HEK293 (cell line): ENCODE data around the gene VTA1.
A peak's percentile ranks its signal among the peaks of the same experiment; 100 is the strongest.

Experiments
- CTCF ChIA-PET: fragments of 350-600 bp; formaldehyde crosslinking; extraction: SDS; loops from one replicate; lab custom pipeline; 2021; ENCODE audit warnings: antibody characterized with exemption; lab: Yijun Ruan, JAX
- POLR2A ChIA-PET: fragments of 300-600 bp; formaldehyde crosslinking; extraction: SDS; loops from one replicate; lab custom pipeline; 2020; ENCODE audit warnings: antibody characterized with exemption, inconsistent platforms; lab: Yijun Ruan, JAX
- H3K27ac ChIP-seq: fragments of 200-500 bp; sonication (Bioruptor generic); 2 replicates; pipeline ENCODE4 v1.5.1; 2014; ENCODE audit warnings: low read depth, low read length, control low read depth, inconsistent platforms; ENCODE audit errors: extremely low read depth
- H3K36me3 ChIP-seq, 2 experiments: fragments of 200-500 bp in 1 of 2; sonication (Bioruptor generic) in 1 of 2; 1 replicate in 1 of 2; 2 replicates in 1 of 2; pipeline ENCODE4 v1.5.1; 2014 to 2017; ENCODE audit warnings: inconsistent platforms in 2 of 2, low read length in 2 of 2; ENCODE audit not compliant: control insufficient read depth in 2 of 2, insufficient read depth in 1 of 2
- H3K4me1 ChIP-seq: fragments of 200-500 bp; sonication (Bioruptor generic); 2 replicates; pipeline ENCODE4 v1.5.1; 2014; ENCODE audit warnings: mild to moderate bottlenecking, low read length, inconsistent platforms; ENCODE audit not compliant: control insufficient read depth, insufficient read depth
- H3K4me3 ChIP-seq: 2 replicates; pipeline ENCODE4 v1.5.1; 2011; ENCODE audit warnings: low read depth, mild to moderate bottlenecking, control low read depth, low read length, moderate library complexity
- H3K9me3 ChIP-seq: fragments of 200-500 bp; sonication (Bioruptor generic); 2 replicates; pipeline ENCODE4 v1.5.1; 2014; ENCODE audit warnings: low read depth, low read length, inconsistent platforms; ENCODE audit not compliant: control insufficient read depth, insufficient read depth
- BCL11B ChIP-seq: fragments of 450-650 bp; formaldehyde crosslinking; IDR thresholded peaks from 2 replicates; pipeline ENCODE4 v1.5.1; 2016; ENCODE audit warnings: low read depth, missing biosample characterization, missing genetic modification characterization
- SETDB1 ChIP-seq: IDR thresholded peaks from one replicate; pipeline ENCODE4 v1.6.1; 2017; ENCODE audit warnings: mild to moderate bottlenecking, low read length, moderate library complexity, mixed read lengths; ENCODE audit not compliant: insufficient read length
- SP2 ChIP-seq: fragments of 450-650 bp; formaldehyde crosslinking; IDR thresholded peaks from 2 replicates; pipeline ENCODE4 v1.5.1; 2016; ENCODE audit warnings: missing biosample characterization, missing genetic modification characterization
- WT1 ChIP-seq: fragments of 450-650 bp; formaldehyde crosslinking; IDR thresholded peaks from 2 replicates; pipeline ENCODE4 v1.5.1; 2016; ENCODE audit warnings: missing biosample characterization, missing genetic modification characterization
- YY1 ChIP-seq: fragments of 450-650 bp; formaldehyde crosslinking; IDR thresholded peaks from 2 replicates; pipeline ENCODE4 v1.5.1; 2018; ENCODE audit warnings: missing biosample characterization, missing genetic modification characterization
- ZBTB21 ChIP-seq: fragments of 450-650 bp; formaldehyde crosslinking; IDR thresholded peaks from 2 replicates; pipeline ENCODE4 v1.5.1; 2017; ENCODE audit warnings: missing biosample characterization, missing genetic modification characterization
- ZFHX2 ChIP-seq: fragments of 450-650 bp; formaldehyde crosslinking; conservative IDR thresholded peaks from 2 replicates; pipeline ENCODE4 v1.5.1; 2016; ENCODE audit warnings: missing biosample characterization, missing genetic modification characterization
- ZFP69B ChIP-seq: fragments of 450-650 bp; formaldehyde crosslinking; IDR thresholded peaks from 2 replicates; pipeline ENCODE4 v1.5.1; 2016; ENCODE audit warnings: missing biosample characterization, missing genetic modification characterization
- ZNF140 ChIP-seq: fragments of 450-650 bp; formaldehyde crosslinking; IDR thresholded peaks from 2 replicates; pipeline ENCODE4 v1.5.1; 2016; ENCODE audit warnings: missing biosample characterization, missing genetic modification characterization
- ZNF155 ChIP-seq: fragments of 450-650 bp; formaldehyde crosslinking; IDR thresholded peaks from 2 replicates; pipeline ENCODE4 v1.5.1; 2016; ENCODE audit warnings: missing biosample characterization, missing genetic modification characterization
- ZNF2 ChIP-seq: fragments of 450-650 bp; formaldehyde crosslinking; IDR thresholded peaks from 2 replicates; pipeline ENCODE4 v1.5.1; 2016; ENCODE audit warnings: missing biosample characterization, missing genetic modification characterization
- ZNF221 ChIP-seq: fragments of 450-650 bp; formaldehyde crosslinking; IDR thresholded peaks from 2 replicates; pipeline ENCODE4 v1.5.1; 2017; ENCODE audit warnings: missing biosample characterization, missing genetic modification characterization, borderline replicate concordance
- ZNF302 ChIP-seq: fragments of 450-650 bp; formaldehyde crosslinking; IDR thresholded peaks from 2 replicates; pipeline ENCODE4 v1.5.1; 2016; ENCODE audit warnings: missing biosample characterization, missing genetic modification characterization, low read depth
- ZNF324 ChIP-seq: fragments of 450-650 bp; formaldehyde crosslinking; IDR thresholded peaks from 2 replicates; pipeline ENCODE4 v1.5.1; 2016; ENCODE audit warnings: missing biosample characterization, missing genetic modification characterization
- ZNF362 ChIP-seq: fragments of 450-650 bp; formaldehyde crosslinking; IDR thresholded peaks from 2 replicates; pipeline ENCODE4 v1.5.1; 2016; ENCODE audit warnings: missing biosample characterization, missing genetic modification characterization
- ZNF449 ChIP-seq: fragments of 450-650 bp; formaldehyde crosslinking; IDR thresholded peaks from 2 replicates; pipeline ENCODE4 v1.5.1; 2017; ENCODE audit warnings: missing biosample characterization, mild to moderate bottlenecking, missing genetic modification characterization, moderate library complexity
- ZNF48 ChIP-seq: fragments of 450-650 bp; formaldehyde crosslinking; IDR thresholded peaks from 2 replicates; pipeline ENCODE4 v1.5.1; 2016; ENCODE audit warnings: missing biosample characterization, missing genetic modification characterization
- ZNF548 ChIP-seq: fragments of 450-650 bp; formaldehyde crosslinking; IDR thresholded peaks from 2 replicates; pipeline ENCODE4 v1.5.1; 2016; ENCODE audit warnings: missing biosample characterization, missing genetic modification characterization
- ZNF555 ChIP-seq: fragments of 450-650 bp; formaldehyde crosslinking; conservative IDR thresholded peaks from 2 replicates; pipeline ENCODE4 v1.5.1; 2017; ENCODE audit warnings: missing biosample characterization, mild to moderate bottlenecking, missing genetic modification characterization, inconsistent platforms
- ZNF596 ChIP-seq: fragments of 450-650 bp; IDR thresholded peaks from 2 replicates; pipeline ENCODE4 v1.5.0; 2018; ENCODE audit warnings: missing biosample characterization, mild to moderate bottlenecking, missing genetic modification characterization, moderate library complexity
- ZNF670 ChIP-seq: fragments of 450-650 bp; formaldehyde crosslinking; IDR thresholded peaks from 2 replicates; pipeline ENCODE4 v1.5.1; 2016; ENCODE audit warnings: missing biosample characterization, missing genetic modification characterization, low read depth
- ZNF704 ChIP-seq: fragments of 450-650 bp; formaldehyde crosslinking; IDR thresholded peaks from 2 replicates; pipeline ENCODE4 v1.5.1; 2016; ENCODE audit warnings: missing biosample characterization, missing genetic modification characterization
- TF ChIP-seq, protein P1 (sequence below): fragments of 450-650 bp; formaldehyde crosslinking; IDR thresholded peaks from 2 replicates; pipeline ENCODE4 v1.5.1; 2016; ENCODE audit warnings: missing biosample characterization, missing genetic modification characterization
- TF ChIP-seq, protein P2 (sequence below): fragments of 450-650 bp; formaldehyde crosslinking; IDR thresholded peaks from 2 replicates; pipeline ENCODE4 v1.5.1; 2016; ENCODE audit warnings: missing biosample characterization, missing genetic modification characterization

The VTA1 gene

DNA sequence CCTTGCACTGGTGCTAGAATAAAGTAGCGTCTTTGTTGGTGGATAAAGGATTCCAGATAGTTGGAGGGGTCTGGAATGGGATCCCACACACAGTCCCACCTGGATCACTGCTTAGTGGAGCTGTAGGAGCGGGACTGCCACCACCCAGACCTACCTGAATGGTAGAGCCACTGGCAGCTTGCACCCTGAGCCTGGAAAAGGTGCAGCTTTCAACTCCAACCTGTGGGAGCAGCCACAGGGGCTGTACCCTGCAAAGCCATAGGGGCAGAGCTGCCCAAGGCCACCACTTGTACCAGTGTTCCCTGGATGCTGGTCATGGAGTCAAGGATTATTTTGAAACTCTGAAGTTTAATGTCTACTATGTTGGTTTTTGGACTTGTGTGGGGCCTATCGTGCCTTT is 26.9 kb downstream of the VTA1 start (continued):
- TF ChIP-seq, protein P1, sequence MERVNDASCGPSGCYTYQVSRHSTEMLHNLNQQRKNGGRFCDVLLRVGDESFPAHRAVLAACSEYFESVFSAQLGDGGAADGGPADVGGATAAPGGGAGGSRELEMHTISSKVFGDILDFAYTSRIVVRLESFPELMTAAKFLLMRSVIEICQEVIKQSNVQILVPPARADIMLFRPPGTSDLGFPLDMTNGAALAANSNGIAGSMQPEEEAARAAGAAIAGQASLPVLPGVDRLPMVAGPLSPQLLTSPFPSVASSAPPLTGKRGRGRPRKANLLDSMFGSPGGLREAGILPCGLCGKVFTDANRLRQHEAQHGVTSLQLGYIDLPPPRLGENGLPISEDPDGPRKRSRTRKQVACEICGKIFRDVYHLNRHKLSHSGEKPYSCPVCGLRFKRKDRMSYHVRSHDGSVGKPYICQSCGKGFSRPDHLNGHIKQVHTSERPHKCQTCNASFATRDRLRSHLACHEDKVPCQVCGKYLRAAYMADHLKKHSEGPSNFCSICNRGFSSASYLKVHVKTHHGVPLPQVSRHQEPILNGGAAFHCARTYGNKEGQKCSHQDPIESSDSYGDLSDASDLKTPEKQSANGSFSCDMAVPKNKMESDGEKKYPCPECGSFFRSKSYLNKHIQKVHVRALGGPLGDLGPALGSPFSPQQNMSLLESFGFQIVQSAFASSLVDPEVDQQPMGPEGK: no peak
- TF ChIP-seq ZNF155 (tag by site-specific recombination): no peak
- no peak for TF ChIP-seq ZFHX2

DNA sequence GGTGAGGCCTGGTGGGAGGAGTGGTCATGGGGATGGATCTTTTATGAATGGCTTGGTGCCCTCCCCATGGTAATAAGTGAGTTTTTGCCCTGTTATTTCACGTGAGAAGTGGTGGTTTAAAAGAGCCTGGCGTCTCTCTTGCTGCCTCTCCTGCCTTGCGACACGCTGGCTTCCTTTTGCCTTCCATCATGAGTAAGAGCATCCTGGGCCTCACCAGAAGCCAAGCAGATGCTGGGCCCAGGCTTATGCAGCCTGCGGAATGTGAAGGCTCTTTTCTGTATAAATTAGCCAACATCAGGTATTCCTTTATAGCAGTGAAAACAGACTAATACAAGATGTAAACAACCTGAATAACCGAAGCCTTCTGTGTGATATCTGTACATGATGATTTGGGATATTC is 27.6 kb downstream of the VTA1 start:
- POLR2A ChIA-PET: no interaction called here

DNA sequence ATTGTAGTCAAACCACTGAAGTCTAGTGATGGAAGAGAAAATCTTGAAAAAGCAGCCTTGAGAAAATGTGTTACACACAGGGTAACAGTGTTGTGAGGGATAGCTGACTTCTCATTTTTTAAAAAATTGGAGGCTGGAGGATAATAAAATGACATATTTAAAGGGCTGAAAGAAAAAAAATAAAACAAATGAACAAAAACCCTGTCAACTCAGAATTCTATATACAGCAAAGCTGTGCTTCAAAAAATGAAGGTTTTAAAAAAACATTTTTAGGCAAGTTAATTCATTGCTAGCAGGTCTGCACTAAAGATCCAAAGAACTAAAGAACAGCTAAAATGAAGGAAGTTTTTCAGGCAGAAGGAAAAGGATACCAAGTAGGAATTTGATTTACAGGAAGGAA is 31.1 kb downstream of the VTA1 start:
- Histone ChIP-seq H3K36me3 (peaks cover 4 to 48% of the 10 kb centered on the region in 2 experiments; a peak in 2 of 3 replicates), H3K27ac (no peak overlapping the region)
- CTCF ChIA-PET: interaction anchor here (0.7 to 2.9 kb wide), 8 partner anchors 22 to 611 kb away, joined by 3 to 14 read pairs (median 3); partner anchors contain the start of gene NMBR
- TF ChIP-seq SETDB1 (peak; percentile 90), ZBTB21 (no peak)
- TF ChIP-seq, all 188 proteins: peak for 1
- Histone ChIP-seq H3K4me3 (no peak overlapping the region), H3K4me1 (no peaks in the 10 kb centered on the region), H3K9me3 (no peaks in the 10 kb centered on the region; the same call in 1 of the 2 replicates)
- POLR2A ChIA-PET: no interaction called here

More for the DNA sequence above, 27.6 kb downstream of the VTA1 start:
- Histone ChIP-seq H3K9me3 (no peaks in the 10 kb centered on the region; the same call in 1 of the 2 replicates), H3K4me1 (no peaks in the 10 kb centered on the region), H3K27ac (no peak overlapping the region), H3K4me3 (no peak overlapping the region), H3K36me3 (peaks cover 35 to 74% of the 10 kb centered on the region in 2 experiments)
- CTCF ChIA-PET: interaction anchor here (1.2 kb wide), 1 partner anchor 33 kb away, joined by 4 read pairs; no protein-coding TSS in a partner anchor
- TF ChIP-seq SP2 (tag by site-specific recombination) (no peak), ZNF596 (no peak), ZNF670 (tag by site-specific recombination) (no peak)

- H3K4me1 ChIP-seq: peaks cover 7% of the 10 kb centered on the region; the same call in 1 of the 2 replicates
- H3K4me3 ChIP-seq: no peak overlapping the region
- H3K27ac ChIP-seq: no peak overlapping the region
- no peaks in the 10 kb centered on the region; the same call in 1 of the 2 replicates for H3K9me3 ChIP-seq
- ChIA-PET POLR2A (no interaction called here), CTCF (interaction anchor here (1.0 kb wide), 1 partner anchor 290 kb away, joined by 3 read pairs; no protein-coding TSS in a partner anchor)
- H3K36me3 ChIP-seq: peaks cover 3 to 18% of the 10 kb centered on the region in 2 experiments; a peak in 2 of 3 replicates
- TF ChIP-seq ZNF140 (tag by site-specific recombination) (no peak), ZNF48 (tag by site-specific recombination) (no peak), ZNF2 (tag by site-specific recombination) (no peak), WT1 (tag by site-specific recombination) (no peak), BCL11B (tag by site-specific recombination) (no peak), ZNF221 (no peak), ZNF362 (tag by site-specific recombination) (no peak), ZNF704 (tag by site-specific recombination) (no peak), ZNF324 (tag by site-specific recombination) (no peak), ZNF555 (tag by site-specific recombination) (no peak), YY1 (tag by site-specific recombination) (no peak), ZNF548 (no peak), ZNF302 (tag by site-specific recombination) (no peak), ZNF449 (tag by site-specific recombination) (no peak), ZFP69B (tag by site-specific recombination) (no peak)
- TF ChIP-seq, protein P2, sequence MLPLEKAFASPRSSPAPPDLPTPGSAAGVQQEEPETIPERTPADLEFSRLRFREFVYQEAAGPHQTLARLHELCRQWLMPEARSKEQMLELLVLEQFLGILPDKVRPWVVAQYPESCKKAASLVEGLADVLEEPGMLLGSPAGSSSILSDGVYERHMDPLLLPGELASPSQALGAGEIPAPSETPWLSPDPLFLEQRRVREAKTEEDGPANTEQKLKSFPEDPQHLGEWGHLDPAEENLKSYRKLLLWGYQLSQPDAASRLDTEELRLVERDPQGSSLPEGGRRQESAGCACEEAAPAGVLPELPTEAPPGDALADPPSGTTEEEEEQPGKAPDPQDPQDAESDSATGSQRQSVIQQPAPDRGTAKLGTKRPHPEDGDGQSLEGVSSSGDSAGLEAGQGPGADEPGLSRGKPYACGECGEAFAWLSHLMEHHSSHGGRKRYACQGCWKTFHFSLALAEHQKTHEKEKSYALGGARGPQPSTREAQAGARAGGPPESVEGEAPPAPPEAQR: no peak
Measured at GRCh38 chr6:142182004-142182403, 34.9 kb downstream of the VTA1 start.
